ENCODE results near the gene MRPL37. TPM values are rescaled to one million over a fixed set of nuclear protein-coding genes. Genes with fewer than 3 reads are reported as not detected.

The MRPL37 gene
- total and polyA plus RNA-seq, 2 of the 4 experiments (the other 2 are of a cell fraction) = 42.8 to 132 TPM

- no peak overlapping the region for H4K8ac ChIP-seq (ENCODE audit: low read depth in 2 of 2, low read length in 2 of 2)
- no peak overlapping the region for H4K5ac ChIP-seq (ENCODE audit: low read depth, low read length)
- H3K4me2 ChIP-seq (ENCODE audit: low read depth, low read length) = no peak overlapping the region
- no peaks in the 10 kb centered on the region for H3K9me3 ChIP-seq (ENCODE audit: control insufficient read depth, insufficient read depth, low read length)
- no peaks in the 10 kb centered on the region for H3K27me3 ChIP-seq (ENCODE audit: control insufficient read depth, insufficient read depth, low read length)
- H2BK5ac ChIP-seq (ENCODE audit: low read depth, low read length, poor library complexity, severe bottlenecking) = no peak overlapping the region
- no peak overlapping the region for H3K56ac ChIP-seq (ENCODE audit: extremely low read depth, insufficient read depth, low read length)
- no peak overlapping the region for H2AFZ ChIP-seq (replicated peaks; ENCODE audit: low read length, poor library complexity)
- H2BK120ac ChIP-seq (ENCODE audit: low read depth, low read length) = no peak overlapping the region
- TF ChIP-seq RFX5 (IDR thresholded peaks at IDR 0.05; ENCODE audit: low read depth, low read length) = no peak
- no peak for TF ChIP-seq SMC3 (IDR thresholded peaks at IDR 0.05; ENCODE audit: low read depth, low read length)
- TF ChIP-seq CEBPB (IDR thresholded peaks at IDR 0.05; ENCODE audit: low read depth, low read length) = no peak
- no peak for TF ChIP-seq BHLHE40 (IDR thresholded peaks at IDR 0.05; ENCODE audit: low read depth, low read length)
- TF ChIP-seq USF2 (IDR thresholded peaks at IDR 0.05; ENCODE audit: low read depth, low read length) = no peak
- TF ChIP-seq ELK1 (IDR thresholded peaks at IDR 0.05; ENCODE audit: borderline replicate concordance, low read depth, low read length) = no peak
- TF ChIP-seq RAD21 (IDR thresholded peaks at IDR 0.05; ENCODE audit: low read length) = no peak
- no peak for TF ChIP-seq FOS (IDR thresholded peaks at IDR 0.05; ENCODE audit: low read depth, low read length)
- no peak for TF ChIP-seq MAZ (IDR thresholded peaks at IDR 0.05; ENCODE audit: borderline replicate concordance, low read depth, low read length)
- TF ChIP-seq NFE2L2 (IDR thresholded peaks at IDR 0.05; ENCODE audit: low read depth, low read length) = no peak
- no peak for TF ChIP-seq MXI1 (IDR thresholded peaks at IDR 0.05; ENCODE audit: borderline replicate concordance, low read depth, low read length)
- TF ChIP-seq MAFK (IDR thresholded peaks at IDR 0.05; ENCODE audit: low read depth, low read length) = no peak
- no peak for TF ChIP-seq CHD1 (IDR thresholded peaks at IDR 0.05; ENCODE audit: low read depth, low read length)
- TF ChIP-seq RCOR1 (IDR thresholded peaks at IDR 0.05; ENCODE audit: insufficient replicate concordance, low read length) = no peak
- TF ChIP-seq CTCF (conservative IDR thresholded peaks at IDR 0.05; ENCODE audit: low read depth, low read length) = no peak
- TF ChIP-seq POLR2A (IDR thresholded peaks at IDR 0.05; ENCODE audit: low read depth, low read length) = no peak
- DNase-seq = no peak
- H3K4me1 ChIP-seq (ENCODE audit: control insufficient read depth, insufficient read depth, low read length) = peaks cover 4% of the 10 kb centered on the region
- no peak overlapping the region for H2AK5ac ChIP-seq (ENCODE audit: low read depth, low read length)
- H2BK15ac ChIP-seq (ENCODE audit: low read depth, low read length) = no peak overlapping the region
- H2BK20ac ChIP-seq (ENCODE audit: low read depth, low read length) = no peak overlapping the region
- H3K9ac ChIP-seq (ENCODE audit: low read depth, low read length) = no peak overlapping the region
- no TSS peak for BruUV-seq (replicated peaks)
- H4K20me1 ChIP-seq (ENCODE audit: insufficient read depth, low read length) = no peaks in the 10 kb centered on the region
- no peak for ATAC-seq (ENCODE audit: low read depth)
- H3K18ac ChIP-seq (ENCODE audit: low read depth, low read length) = no peak overlapping the region
- no peak overlapping the region for H4K91ac ChIP-seq (ENCODE audit: insufficient read depth, low read depth, low read length)
- H3K79me1 ChIP-seq (ENCODE audit: low read depth in 1 of 2, low read length in 2 of 2) = no peaks in the 10 kb centered on the region
- peaks cover 3% of the 10 kb centered on the region; the same call in 1 of the 2 replicates for H3K9me1 ChIP-seq (ENCODE audit: insufficient read depth, low read length)
- peaks cover 2% of the 10 kb centered on the region; the same call in 1 of the 2 replicates for H3K36me3 ChIP-seq (ENCODE audit: control insufficient read depth, insufficient read depth, low read length)
- intact Hi-C loops (cut with micrococcal nuclease) = no loop called here
- H3K4me3 ChIP-seq (ENCODE audit: insufficient read depth, low read depth, low read length) = no peak overlapping the region
- ChIA-PET CTCF (no interaction called here), POLR2A (ENCODE audit: unreplicated experiment) (no interaction called here)
- H2AK9ac ChIP-seq (replicated peaks; ENCODE audit: low read depth, low read length, poor library complexity) = no peak overlapping the region
- H3K23ac ChIP-seq (ENCODE audit: low read depth, low read length) = no peak overlapping the region
- in situ Hi-C loops (cut with MboI; ENCODE audit: low sequenced_read_pairs) = no loop called here
- WGBS, 2 experiments (ENCODE audit: extremely low coverage in 2 of 2, insufficient read length in 1 of 2) = 65% methylated on average over 2 of the region's 8 CpGs; no CpG with 5 or more reads in 1 of the 2 experiments
- dilution Hi-C loops (cut with HindIII; ENCODE audit: low sequenced_read_pairs, unreplicated experiment) = no loop called here
- H3K4ac ChIP-seq (ENCODE audit: low read depth, low read length) = no peak overlapping the region
- no peak overlapping the region for H3K14ac ChIP-seq (replicated peaks; ENCODE audit: low read depth, low read length)
- no peak overlapping the region for H3K27ac ChIP-seq (ENCODE audit: insufficient read depth, low read length)
Measured at GRCh38 chr1:54171016-54171415, 29.0 kb upstream of the MRPL37 start.

Data from IMR-90 (cell line).